A673 (cell line): ENCODE data around the gene STOML2. TPM values are rescaled to one million over a fixed set of nuclear protein-coding genes. Genes with fewer than 3 reads are reported as not detected.

Experiments
- BruUV-seq: library from RNA; stranded (reverse); fragments of 400-500 nt; replicated peaks from 2 replicates; lab custom pipeline; 2021; lab: Mats Ljungman, UMichigan
- CTCF ChIA-PET: fragments of 300-600 bp; sonication (Branson Sonifier 250); formaldehyde crosslinking; loops from one replicate; lab custom pipeline; 2022; ENCODE audit warnings: antibody characterized with exemption; lab: Charles Lee
- POLR2A ChIA-PET: fragments of 300-600 bp; sonication (Branson Sonifier 250); formaldehyde crosslinking; loops from one replicate; lab custom pipeline; 2022; ENCODE audit warnings: antibody characterized with exemption; ENCODE audit not compliant: low non-redundant PET; lab: Charles Lee
- DNase-seq: peaks from one replicate; pipeline ENCODE4 v3.0.0-alpha.2; 2015; ENCODE audit warnings: low spot score
- H3K27ac ChIP-seq: fragments of 200-600 bp; sonication (generic); 2 replicates; pipeline ENCODE4 v1.5.1; 2016; ENCODE audit warnings: mixed run types, low read depth, mild to moderate bottlenecking, mixed read lengths, antibody characterized with exemption, low read length; ENCODE audit not compliant: poor library complexity, severe bottlenecking
- H3K27me3 ChIP-seq: fragments of 200-600 bp; sonication (generic); replicated peaks from 2 replicates; pipeline ENCODE4 v1.6.1; 2017; ENCODE audit warnings: mixed run types, low read depth, mild to moderate bottlenecking, mixed read lengths, antibody characterized with exemption, low read length; ENCODE audit not compliant: insufficient read depth, poor library complexity
- H3K36me3 ChIP-seq: fragments of 200-600 bp; sonication (generic); 2 replicates; pipeline ENCODE4 v1.6.1; 2016; ENCODE audit warnings: mixed run types, mild to moderate bottlenecking, mixed read lengths, antibody characterized with exemption, low read length; ENCODE audit not compliant: insufficient read depth, poor library complexity, severe bottlenecking
- H3K4me1 ChIP-seq: fragments of 200-600 bp; sonication (generic); 2 replicates; pipeline ENCODE4 v1.6.1; 2017; ENCODE audit warnings: mixed run types, mild to moderate bottlenecking, mixed read lengths, antibody characterized with exemption, low read length; ENCODE audit not compliant: insufficient read depth, poor library complexity, severe bottlenecking
- H3K4me3 ChIP-seq: fragments of 200-600 bp; sonication (generic); 2 replicates; pipeline ENCODE4 v1.5.1; 2016; ENCODE audit warnings: low read depth, mixed run types, mild to moderate bottlenecking, mixed read lengths, low read length; ENCODE audit not compliant: poor library complexity, severe bottlenecking
- H3K9me3 ChIP-seq: fragments of 200-600 bp; sonication (generic); 2 replicates; pipeline ENCODE4 v1.6.1; 2016; ENCODE audit warnings: mixed run types, low read depth, mild to moderate bottlenecking, mixed read lengths, antibody characterized with exemption, low read length; ENCODE audit not compliant: poor library complexity, severe bottlenecking
- CTCF ChIP-seq: fragments of 300-800, 200-600 bp; sonication (generic); conservative IDR thresholded peaks from 2 replicates; pipeline ENCODE4 v1.5.1; 2017; ENCODE audit warnings: low read depth, mild to moderate bottlenecking, antibody characterized with exemption, low read length, moderate library complexity, mixed read lengths
- EZH2 ChIP-seq: fragments of 200-600 bp; sonication (generic); IDR thresholded peaks from 2 replicates; pipeline ENCODE4 v1.6.1; 2017; ENCODE audit warnings: borderline replicate concordance, low read depth, mild to moderate bottlenecking, mixed read lengths, antibody characterized with exemption, low read length; ENCODE audit not compliant: poor library complexity, severe bottlenecking
- intact Hi-C: fragments of 100-400 bp; cut with micrococcal nuclease; formaldehyde crosslinking; loops from one replicate; pipeline ENCODE4 v1.10.0; 2022; ENCODE audit not compliant: unreplicated experiment
- total RNA-seq: library from RNA; stranded (reverse); gene quantifications from 2 replicates; pipeline ENCODE4 v1.2.3, GENCODE V29; 2021

STOML2 gene
- total RNA-seq, 1 experiment from 2014 or later = 200 TPM

GRCh38 chr9:35079426-35080341 lies 23.2 kb downstream of the STOML2 start, which contains the start of gene FANCG:
FANCG (minus strand) TSS chr9:35079942; CDS start chr9:35079524, 418 bp downstream.
- H3K36me3 ChIP-seq = peaks cover 27% of the 10 kb centered on the region
- peaks cover 13% of the 10 kb centered on the region for H3K4me1 ChIP-seq
- TF ChIP-seq EZH2 (no peak), CTCF (no peak)
- no TSS peak for BruUV-seq
- H3K9me3 ChIP-seq = no peaks in the 10 kb centered on the region
- peak within 1 kb of the TSS; percentile 76 for H3K4me3 ChIP-seq
- peak; percentile 97 for DNase-seq
- POLR2A ChIA-PET = interaction anchor here (1.1 kb wide), 1 partner anchor 8 kb away, joined by 4 read pairs; no protein-coding TSS in a partner anchor
- CTCF ChIA-PET = interaction anchor here (1.0 to 1.6 kb wide), 4 partner anchors 17 to 474 kb away, joined by 3 to 6 read pairs (median 3); partner anchors contain the start of gene PIGO
- H3K27me3 ChIP-seq = no peaks in the 10 kb centered on the region
- intact Hi-C loops = no loop called here
- H3K27ac ChIP-seq = peak within 1 kb of the TSS; percentile 89

GRCh38 chr9:35079041-35079425 lies 23.9 kb downstream of the STOML2 start:
- no peaks in the 10 kb centered on the region for H3K9me3 ChIP-seq
- CTCF ChIA-PET = interaction anchor here (1.3 to 1.6 kb wide), 3 partner anchors 18 to 179 kb away, joined by 3 to 6 read pairs (median 3); partner anchors contain the start of gene PIGO
- peaks cover 13% of the 10 kb centered on the region for H3K4me1 ChIP-seq
- TF ChIP-seq EZH2 (no peak), CTCF (no peak)
- intact Hi-C loops = no loop called here
- DNase-seq = no peak
- H3K27me3 ChIP-seq = no peaks in the 10 kb centered on the region
- H3K36me3 ChIP-seq = peaks cover 30% of the 10 kb centered on the region
- no TSS peak for BruUV-seq
- POLR2A ChIA-PET = no interaction called here
- peak overlapping the region; percentile 89 for H3K27ac ChIP-seq
- peak overlapping the region; percentile 76 for H3K4me3 ChIP-seq

GRCh38 chr9:35078066-35078465 lies 24.9 kb downstream of the STOML2 start:
- Histone ChIP-seq H3K36me3 (peaks cover 37% of the 10 kb centered on the region), H3K4me3 (peak overlapping the region; percentile 76), H3K27me3 (no peaks in the 10 kb centered on the region), H3K4me1 (peaks cover 13% of the 10 kb centered on the region), H3K27ac (no peak overlapping the region), H3K9me3 (no peaks in the 10 kb centered on the region)
- ChIA-PET POLR2A (interaction anchor here (0.6 kb wide), 1 partner anchor 27 kb away, joined by 3 read pairs; no protein-coding TSS in a partner anchor), CTCF (interaction anchor here (0.7 kb wide), 1 partner anchor 445 kb away, joined by 4 read pairs; no protein-coding TSS in a partner anchor)
- no peak for DNase-seq
- intact Hi-C loops = no loop called here
- TSS peak; percentile 36 for BruUV-seq
- TF ChIP-seq EZH2 (no peak), CTCF (no peak)
